Raji (cell line): Measurements from ENCODE around the gene RERG.

Source experiments
- POLR2A ChIP-seq: IDR thresholded peaks from 2 replicates; pipeline ENCODE4 v1.6.1; 2011; ENCODE audit warnings: low read depth, low read length, control low read depth; ENCODE audit not compliant: insufficient read depth

RERG gene

GRCh38 chr12:15230137-15230536, 8.9 kb upstream of the RERG start:
- no peak for TF ChIP-seq POLR2A

DNA sequence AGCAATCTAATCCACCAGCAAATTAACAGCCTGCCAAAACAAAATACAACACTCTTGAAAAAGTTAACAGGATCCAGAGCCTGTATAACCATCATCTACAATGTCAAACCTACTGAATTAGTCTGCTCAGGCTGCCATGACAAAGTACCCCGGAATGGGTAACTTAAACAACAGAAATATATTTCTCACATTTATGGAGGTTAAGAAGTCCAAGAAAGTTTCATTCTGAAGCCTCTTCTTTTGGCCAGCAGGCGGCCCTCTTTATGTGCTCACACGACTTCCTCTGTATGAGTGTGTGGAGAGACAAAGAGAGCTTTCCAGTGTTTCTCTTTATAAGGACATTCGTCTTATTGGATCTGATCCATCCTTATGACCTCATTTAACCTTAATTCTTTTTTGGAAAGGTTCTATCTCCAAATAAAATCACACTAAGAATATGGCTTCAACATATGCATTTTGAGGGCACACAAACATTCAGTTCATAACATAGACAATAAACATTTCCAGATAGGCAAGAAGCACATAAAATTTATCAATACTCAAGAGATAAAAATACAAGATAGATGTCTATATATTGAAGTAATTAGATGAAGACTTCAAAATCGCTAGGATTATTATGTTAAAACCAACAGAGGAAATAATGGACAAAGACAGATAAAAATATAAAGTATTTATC, 5.9 kb upstream of the RERG start:
- no peak for TF ChIP-seq POLR2A

DNA sequence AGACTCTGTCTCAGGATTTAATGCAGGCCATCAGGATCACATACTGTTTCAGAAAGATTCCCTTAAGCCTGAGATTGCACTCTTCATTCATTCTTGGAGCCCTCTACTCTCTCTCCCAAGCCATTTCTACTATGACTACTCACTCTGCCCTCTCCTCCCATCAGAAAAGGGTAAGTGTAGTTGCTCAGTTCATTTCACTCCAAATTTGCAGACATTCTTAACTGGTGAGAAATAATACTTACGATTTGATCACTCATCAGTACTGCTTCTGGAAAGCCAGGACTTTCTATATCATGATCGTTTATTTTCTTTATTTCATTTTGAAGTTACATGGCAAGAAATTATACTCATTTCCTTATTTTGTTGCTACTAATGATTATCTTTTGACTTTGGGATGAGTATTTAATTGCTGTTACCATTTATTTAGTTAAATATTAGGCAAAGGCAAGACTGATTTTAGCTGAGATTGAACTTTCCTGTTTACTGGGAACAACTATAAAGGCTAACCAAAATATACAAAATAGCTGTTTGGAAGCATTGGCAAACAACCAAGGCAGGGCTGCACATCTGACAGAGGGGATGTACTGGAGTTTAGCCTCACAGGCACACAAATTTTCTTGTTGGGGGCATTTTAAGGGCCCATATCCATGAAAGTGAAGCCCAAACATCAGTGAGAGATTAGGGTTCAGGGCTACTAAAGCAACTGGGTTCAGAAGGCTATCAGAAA, 4.1 kb upstream of the RERG start:
- no peak for TF ChIP-seq POLR2A

GRCh38 chr12:15222219-15222618, 1.0 kb upstream of the RERG start:
- TF ChIP-seq POLR2A, result no peak

DNA sequence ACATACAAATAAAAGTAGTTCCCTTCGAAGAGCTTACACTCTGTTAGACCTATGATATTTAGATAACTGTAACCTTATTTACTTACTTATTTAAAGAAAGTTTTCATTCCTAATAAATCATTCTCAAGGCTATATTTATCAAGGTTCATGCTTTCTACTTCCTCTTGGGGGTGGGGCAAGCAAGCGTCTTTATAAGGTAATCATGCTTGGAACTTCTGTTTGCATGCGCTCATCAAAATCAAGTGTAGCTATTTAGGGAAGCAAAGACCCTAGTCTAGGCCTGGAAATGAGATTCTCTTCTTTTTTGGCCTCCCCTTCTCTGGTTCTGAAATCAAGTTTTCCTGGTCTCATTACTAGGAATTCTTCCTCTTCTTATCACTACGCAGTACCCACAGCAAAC, 766 bp downstream of the RERG start:
- no peak for TF ChIP-seq POLR2A

GRCh38 chr12:15218794-15219193, 2.4 kb downstream of the RERG start:
- TF ChIP-seq POLR2A, result no peak

GRCh38 chr12:15216036-15216889, 5.0 kb downstream of the RERG start:
- TF ChIP-seq POLR2A, result no peak

DNA sequence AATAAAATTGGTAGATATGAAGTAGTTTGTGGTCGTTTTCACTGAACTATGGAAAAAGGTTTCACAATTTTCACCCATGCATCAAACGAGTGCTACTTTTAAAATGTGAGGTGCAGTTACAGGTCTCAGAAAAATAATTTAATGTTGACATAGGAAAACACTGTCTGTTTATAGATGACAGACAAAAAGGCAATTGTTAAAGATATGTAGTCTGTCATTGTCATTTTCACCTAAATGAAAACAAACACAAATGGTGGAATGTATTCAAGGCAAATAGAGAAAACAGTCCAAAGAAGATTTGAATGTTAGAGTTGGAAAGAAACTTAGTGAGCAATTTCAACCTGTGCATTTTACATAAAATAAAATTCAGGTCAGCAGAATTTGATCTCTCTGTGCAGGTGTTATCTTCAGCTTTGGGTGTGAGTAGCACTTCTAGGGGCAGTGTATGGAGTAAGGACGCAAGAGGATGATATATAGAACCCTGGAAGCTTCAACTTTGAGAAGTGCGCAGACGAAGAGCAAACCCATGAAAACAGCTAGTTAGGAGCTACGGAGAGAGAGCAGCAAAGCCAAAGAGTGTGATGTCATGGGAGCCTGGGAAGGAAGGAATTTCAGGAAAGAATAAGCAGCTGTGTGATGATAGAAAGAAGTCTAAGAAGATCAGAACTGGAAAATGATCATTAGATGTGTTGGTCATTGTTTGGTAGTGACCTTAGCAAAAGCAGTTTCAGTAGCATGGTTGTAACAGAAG, 6.2 kb downstream of the RERG start:
- no peak for TF ChIP-seq POLR2A

DNA sequence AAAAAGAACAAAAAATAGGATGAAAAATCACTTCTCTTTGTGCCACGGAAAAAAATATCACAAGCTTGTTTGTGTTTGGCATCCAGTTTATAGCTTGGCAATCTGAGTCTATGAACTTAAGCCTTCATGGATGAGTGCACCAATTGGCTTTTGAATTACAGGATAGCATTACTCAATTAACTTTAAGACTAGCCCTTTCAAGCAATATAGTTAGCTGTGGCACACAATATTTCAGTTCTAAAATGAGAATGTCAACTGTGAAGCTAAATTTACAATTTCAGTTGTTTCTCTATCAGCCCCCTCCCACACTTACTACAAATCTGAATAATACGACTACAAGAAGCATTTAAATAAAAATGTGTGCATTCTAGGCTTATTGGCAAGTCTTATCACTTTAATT, 8.3 kb downstream of the RERG start:
- no peak for TF ChIP-seq POLR2A

- no peak for TF ChIP-seq POLR2A
Measured at GRCh38 chr12:15209782-15210181, 11.4 kb downstream of the RERG start.

DNA sequence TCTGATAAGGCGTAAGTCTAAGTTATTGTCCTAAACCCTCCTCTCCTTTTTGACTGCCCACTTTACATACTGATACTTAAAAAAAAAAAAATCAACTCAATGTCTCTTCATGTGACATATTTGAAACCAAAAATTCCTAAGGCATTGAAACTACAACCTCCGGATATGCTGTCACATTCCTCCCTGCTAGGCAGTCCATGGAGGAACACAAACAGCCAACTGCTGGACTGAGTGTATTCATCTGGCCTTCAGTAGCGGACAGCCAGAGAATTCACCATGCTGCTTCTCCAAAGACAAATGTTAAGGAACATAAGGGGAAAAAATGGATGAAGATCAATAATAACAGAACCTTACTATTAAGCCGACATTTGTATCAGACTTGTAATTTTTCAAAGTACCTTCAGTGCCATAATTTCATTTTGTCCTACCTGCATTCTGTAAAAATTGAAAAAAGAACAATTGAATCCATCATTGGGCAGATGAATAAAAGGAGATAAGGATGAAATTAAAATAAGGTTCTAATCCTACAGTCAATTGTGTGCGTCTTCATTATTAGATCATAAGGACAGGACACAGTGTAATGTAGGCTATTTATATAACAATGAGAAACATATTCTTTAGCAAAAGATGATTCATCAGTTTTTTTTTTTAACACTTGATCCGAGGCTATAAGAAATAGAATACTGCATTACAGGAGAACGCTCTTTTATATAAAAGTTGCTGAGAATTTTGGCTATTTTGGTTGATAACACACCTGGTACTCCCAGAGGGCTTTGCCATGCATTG, 12.2 kb downstream of the RERG start:
- TF ChIP-seq POLR2A, result no peak

DNA sequence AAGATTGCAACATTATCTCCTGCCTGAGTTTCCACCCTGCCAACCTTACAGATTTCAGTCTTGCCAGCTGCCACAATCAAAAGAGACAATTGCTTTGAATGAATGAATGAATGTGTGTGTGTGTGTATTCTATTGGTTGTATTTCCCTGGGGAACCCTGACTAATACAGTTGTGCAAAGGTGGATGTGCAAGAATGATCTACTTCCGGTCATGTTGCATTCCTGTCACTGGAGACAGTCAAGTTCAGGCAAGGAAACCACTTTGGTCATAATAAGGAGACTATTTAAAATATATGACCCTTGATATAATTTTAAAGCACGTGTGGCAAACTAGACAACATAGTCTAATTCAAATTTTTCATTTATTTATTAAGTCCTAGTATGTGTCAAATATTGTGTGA, 13.1 kb downstream of the RERG start:
- no peak for TF ChIP-seq POLR2A

- no peak for TF ChIP-seq POLR2A
Measured at GRCh38 chr12:15206831-15207389, 14.3 kb downstream of the RERG start.

DNA sequence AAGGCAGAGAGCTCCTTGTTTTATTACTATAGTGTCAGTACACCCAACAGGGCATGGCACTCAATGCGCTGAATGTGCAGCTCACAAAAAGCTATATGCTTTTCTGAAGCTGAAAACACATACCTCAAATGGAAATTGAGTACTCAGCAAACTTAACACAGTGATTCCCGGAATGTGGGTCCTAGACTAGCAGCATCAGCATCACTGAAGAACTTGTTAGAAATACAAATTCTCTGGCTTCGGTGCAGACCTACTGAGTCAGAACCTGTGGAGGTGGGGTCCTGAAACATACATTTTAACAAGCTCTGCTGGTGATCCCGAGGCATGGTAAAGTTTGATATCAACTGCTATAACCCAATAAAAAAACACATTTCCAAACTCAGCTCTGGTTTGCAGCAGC, 14.9 kb downstream of the RERG start:
- TF ChIP-seq POLR2A, result no peak
